ENCODE measurements around the gene CEP20.
A peak's percentile ranks its signal among the peaks of the same experiment; 100 is the strongest.

CEP20 gene

GRCh38 chr16:15830832-15831451 lies 57.5 kb downstream of the CEP20 start:
- no peak for DNase-seq (ENCODE audit: low spot score)

DNA sequence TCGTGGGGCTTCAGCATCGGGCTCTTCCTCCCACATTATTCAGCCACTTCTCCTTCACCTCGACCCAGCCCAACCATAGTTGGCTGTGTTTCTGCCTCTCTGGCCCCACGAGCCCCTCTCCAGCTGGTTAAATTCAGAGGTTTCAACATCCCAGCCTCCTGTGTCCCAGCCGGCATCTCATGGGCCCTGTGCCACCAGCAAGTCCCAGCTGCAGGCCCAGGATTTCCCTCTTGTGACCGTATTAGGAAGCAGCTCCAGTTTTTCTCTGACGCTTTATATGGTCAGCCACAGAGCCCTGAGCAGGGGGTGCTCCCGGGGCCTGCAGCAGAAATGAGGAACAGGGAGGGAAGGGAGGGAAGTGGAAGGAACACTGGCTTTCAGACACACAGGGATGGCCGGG lies 58.9 kb downstream of the CEP20 start:
- peak; percentile 50 for DNase-seq (ENCODE audit: low spot score)

- DNase-seq (ENCODE audit: low spot score), result no peak
These were observed 60.6 kb downstream of the CEP20 start for GRCh38 chr16:15827709-15828343.

GRCh38 chr16:15827299-15827698 lies 61.1 kb downstream of the CEP20 start:
- DNase-seq (ENCODE audit: low spot score), result no peak

DNA sequence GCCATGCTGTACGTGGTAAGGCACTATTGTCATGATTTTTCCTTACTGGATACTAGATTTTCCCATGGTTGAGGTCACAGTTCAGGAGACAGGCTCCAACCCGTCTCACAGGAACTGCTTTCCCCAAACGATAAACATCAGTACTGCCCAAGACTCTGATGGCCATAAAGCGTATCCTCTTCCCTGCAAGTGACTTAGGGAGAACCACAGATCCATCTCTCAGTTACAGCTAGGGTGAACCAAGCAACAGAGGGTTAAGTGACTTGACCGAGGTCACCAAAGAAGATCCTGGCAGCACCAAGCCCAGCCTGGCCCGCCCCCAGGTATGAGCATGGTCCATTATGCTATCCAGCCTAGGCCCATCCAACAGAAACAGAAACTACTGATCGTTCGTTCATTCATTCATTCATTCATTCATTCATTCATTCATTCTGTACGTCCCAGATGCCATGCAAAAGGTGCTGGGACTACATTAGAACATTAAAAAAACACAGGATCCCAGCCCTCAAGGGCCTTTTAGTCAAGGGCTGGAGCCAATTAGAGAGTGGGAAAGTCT lies 62.6 kb downstream of the CEP20 start:
- DNase-seq (ENCODE audit: low spot score), result no peak

DNA sequence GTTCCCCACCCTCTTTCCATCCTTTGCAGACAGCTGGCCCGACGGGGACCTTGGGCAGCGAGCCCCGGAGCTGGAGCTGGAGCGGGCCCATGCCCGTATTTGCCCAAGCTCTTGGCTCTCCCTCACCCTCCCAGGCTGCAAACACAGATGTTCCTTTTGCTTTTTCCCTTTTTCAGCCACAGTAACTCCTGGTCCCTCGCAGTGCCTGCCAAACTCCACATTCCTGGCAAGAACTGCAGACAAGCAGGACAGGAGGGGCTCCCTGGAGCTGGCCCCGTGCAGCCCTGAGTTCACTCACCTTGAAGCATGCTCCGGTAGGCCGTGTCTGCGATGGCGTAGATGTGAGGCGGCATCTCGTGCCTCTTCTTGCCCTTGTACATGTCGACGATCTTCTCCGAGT lies 65.4 kb downstream of the CEP20 start:
- no peak for DNase-seq (ENCODE audit: low spot score)

DNA sequence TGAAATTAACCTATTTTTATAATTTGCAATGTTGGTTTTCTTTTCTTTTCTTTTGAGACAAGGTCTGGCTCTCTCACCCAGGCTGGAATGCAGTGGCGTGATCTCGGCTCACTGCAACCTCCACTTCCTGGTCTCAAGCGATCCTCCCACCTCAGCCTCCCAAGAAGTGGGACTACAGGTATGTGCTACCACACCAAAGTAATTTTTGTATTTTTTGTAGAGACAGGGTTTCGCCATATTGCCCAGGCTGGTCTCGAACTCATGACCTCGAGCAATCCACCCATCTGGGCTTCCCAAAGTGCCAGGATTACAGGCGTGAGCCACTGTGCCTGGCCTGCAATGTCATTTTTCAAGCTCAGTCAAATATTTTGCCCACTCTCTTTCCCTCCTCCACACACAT lies 67.6 kb downstream of the CEP20 start:
- DNase-seq (ENCODE audit: low spot score), result no peak

GRCh38 chr16:15819046-15819445 lies 69.4 kb downstream of the CEP20 start:
- no peak for DNase-seq (ENCODE audit: low spot score)

DNA sequence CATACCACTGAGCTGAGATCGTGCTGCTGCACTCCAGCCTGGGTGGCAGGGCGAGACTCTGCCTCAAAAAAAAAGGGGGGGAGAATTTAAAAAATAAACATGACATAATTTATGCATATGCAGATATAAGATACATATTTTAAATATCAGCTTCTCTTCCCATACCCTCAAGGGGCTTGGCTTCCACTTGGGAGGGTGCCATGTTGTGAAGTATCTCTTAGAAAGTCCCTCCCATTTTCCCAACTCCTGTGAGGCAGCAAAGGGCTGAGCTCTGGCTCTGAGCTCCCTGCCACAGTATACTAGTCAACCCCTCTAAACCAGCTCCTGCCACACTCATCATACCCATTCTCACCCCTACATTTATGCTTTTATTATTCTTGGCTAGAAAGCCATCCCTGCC lies 71.0 kb downstream of the CEP20 start:
- DNase-seq (ENCODE audit: low spot score), result no peak

DNA sequence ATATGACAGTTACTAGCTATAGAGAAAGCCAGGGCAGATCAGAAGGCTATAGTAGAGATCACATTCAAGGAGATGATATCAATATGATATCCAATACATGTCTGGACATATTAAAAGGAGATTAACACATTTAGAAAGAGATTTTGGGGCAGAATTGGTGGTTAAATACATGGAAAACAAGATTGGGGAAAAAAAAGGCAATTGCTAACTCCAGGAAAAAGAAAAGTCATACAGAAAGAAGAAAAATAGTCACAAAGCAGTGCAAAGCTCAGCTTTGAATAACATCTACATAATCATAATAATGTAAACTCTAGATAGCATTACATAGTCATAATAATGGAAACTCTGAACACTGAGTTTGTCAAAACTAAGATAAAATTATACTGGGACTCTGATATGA lies 72.2 kb downstream of the CEP20 start:
- no peak for DNase-seq (ENCODE audit: low spot score)

Data from iPS-NIHi11 (cell line).